Omental fat pad (tissue), 4 donors: ENCODE results near the gene CLK3. TPM values are rescaled to one million over a fixed set of nuclear protein-coding genes. Genes with fewer than 3 reads are reported as not detected.

Experiments
- ATAC-seq: fragments of 150-250 bp; one replicate; pipeline ENCODE4 v1.9.1; 2016; ENCODE audit warnings: mild to moderate bottlenecking, moderate library complexity; ENCODE audit not compliant: low FRiP score
- DNase-seq: peaks from one replicate; pipeline ENCODE4 v3.0.0-alpha.2; 2019; ENCODE audit warnings: low spot score
- CTCF ChIP-seq, 3 donors: fragments of 450-650 bp; IDR thresholded peaks; one replicate each; pipeline ENCODE4 v1.5.1; 2016 to 2017; ENCODE audit warnings: antibody characterized with exemption in 3 of 3, mild to moderate bottlenecking in 3 of 3, moderate library complexity in 2 of 3
- total RNA-seq, 4 donors: library from RNA; depleted of rRNA; stranded (reverse); fragments of >200 nt; gene quantifications; one replicate each; pipeline ENCODE4 v1.1.0, GENCODE V29; 2016

Gene CLK3
- total RNA-seq, 4 donors from 2014 or later = 83.8 to 153 (median 103) TPM

- no peak for ATAC-seq
- DNase-seq = no peak
- TF ChIP-seq CTCF (IDR thresholded peaks at IDR 0.05) = no peak
Measured at GRCh38 chr15:74611341-74611740, 4.3 kb upstream of the CLK3 start.

GRCh38 chr15:74611834-74612233, 3.8 kb upstream of the CLK3 start:
- no peak for TF ChIP-seq CTCF (IDR thresholded peaks at IDR 0.05)
- DNase-seq (no peak), ATAC-seq (no peak)

GRCh38 chr15:74612677-74613076, 3.0 kb upstream of the CLK3 start:
- ATAC-seq (no peak), DNase-seq (no peak)
- no peak for TF ChIP-seq CTCF (IDR thresholded peaks at IDR 0.05)

- no peak for ATAC-seq
- DNase-seq = no peak
- TF ChIP-seq CTCF (IDR thresholded peaks at IDR 0.05) = no peak
Measured at GRCh38 chr15:74613089-74613952, 2.3 kb upstream of the CLK3 start.

- ATAC-seq = no peak
- DNase-seq = no peak
- TF ChIP-seq CTCF (IDR thresholded peaks at IDR 0.05) = no peak
Measured at GRCh38 chr15:74613953-74614743, 1.5 kb upstream of the CLK3 start.

GRCh38 chr15:74614744-74615507, 710 bp upstream of the CLK3 start:
- DNase-seq (peak; percentile 48), ATAC-seq (peak; percentile 82)
- no peak for TF ChIP-seq CTCF (IDR thresholded peaks at IDR 0.05)
